Measurements from ENCODE around the gene COMT.

Gene COMT

GRCh38 chr22:19958083-19959042 is 16.8 kb downstream of the COMT start:
- no peak for DNase-seq

GRCh38 chr22:19959043-19959586 is 17.5 kb downstream of the COMT start:
- DNase-seq, result no peak

- no peak for DNase-seq
Measured at GRCh38 chr22:19959587-19960490, 18.3 kb downstream of the COMT start.

- DNase-seq, result no peak
Measured at GRCh38 chr22:19960491-19961200, 19.1 kb downstream of the COMT start.

- DNase-seq, result no peak
Measured at GRCh38 chr22:19961201-19961580, 19.6 kb downstream of the COMT start.

- DNase-seq, result no peak
Measured at GRCh38 chr22:19961868-19962245, 20.3 kb downstream of the COMT start.

GRCh38 chr22:19962246-19962908 is 20.8 kb downstream of the COMT start:
- DNase-seq, result peak; percentile 84 to 87

- no peak for DNase-seq
Measured at GRCh38 chr22:19962909-19963806, 21.6 kb downstream of the COMT start.

GRCh38 chr22:19963863-19964642 is 22.5 kb downstream of the COMT start:
- DNase-seq, result no peak

- no peak for DNase-seq
Measured at GRCh38 chr22:19964701-19965386, 23.3 kb downstream of the COMT start.

- no peak for DNase-seq
Measured at GRCh38 chr22:19965771-19966709, 24.5 kb downstream of the COMT start.

GRCh38 chr22:19966908-19967750 is 25.6 kb downstream of the COMT start:
- no peak for DNase-seq

- DNase-seq, result no peak
Measured at GRCh38 chr22:19967850-19968449, 26.4 kb downstream of the COMT start.

- DNase-seq, result no peak
Measured at GRCh38 chr22:19968450-19968891, 26.9 kb downstream of the COMT start.

- DNase-seq, result no peak
Measured at GRCh38 chr22:19969141-19969928, 27.8 kb downstream of the COMT start.

- no peak for DNase-seq
Measured at GRCh38 chr22:19970031-19970478, 28.5 kb downstream of the COMT start.
